Osteocyte (in vitro differentiated cells): Measurements from ENCODE around the gene SLC43A3. TPM values are rescaled to one million over a fixed set of nuclear protein-coding genes. Genes with fewer than 3 reads are reported as not detected.

Source experiments
- DNase-seq: peaks from one replicate; pipeline ENCODE4 v3.0.0; 2021; ENCODE audit warnings: mixed read lengths; ENCODE audit not compliant: unreplicated experiment; ENCODE audit errors: extremely low spot score
- H3K27ac Mint-ChIP-seq: one replicate; pipeline ENCODE4 v1.8.0; 2021; ENCODE audit warnings: mild to moderate bottlenecking, mixed read lengths; ENCODE audit not compliant: unreplicated experiment
- H3K27me3 Mint-ChIP-seq: one replicate; pipeline ENCODE4 v1.8.0; 2021; ENCODE audit warnings: mixed read lengths; ENCODE audit not compliant: unreplicated experiment
- H3K36me3 Mint-ChIP-seq: one replicate; pipeline ENCODE4 v1.8.0; 2021; ENCODE audit warnings: mixed read lengths; ENCODE audit not compliant: unreplicated experiment
- H3K4me1 Mint-ChIP-seq: one replicate; pipeline ENCODE4 v1.8.0; 2021; ENCODE audit warnings: mixed read lengths; ENCODE audit not compliant: unreplicated experiment
- H3K4me3 Mint-ChIP-seq: one replicate; pipeline ENCODE4 v1.8.0; 2021; ENCODE audit warnings: mild to moderate bottlenecking, moderate library complexity, mixed read lengths; ENCODE audit not compliant: unreplicated experiment
- H3K9me3 Mint-ChIP-seq: one replicate; pipeline ENCODE4 v1.8.0; 2021; ENCODE audit warnings: mixed read lengths; ENCODE audit not compliant: unreplicated experiment
- CTCF ChIP-seq: fragments of 200-600 bp; sonication (generic); IDR thresholded peaks from 2 replicates; pipeline ENCODE4 v1.5.0; 2021; ENCODE audit warnings: antibody characterized with exemption, mild to moderate bottlenecking, moderate library complexity
- total RNA-seq: library from RNA; stranded (reverse); gene quantifications from 2 replicates; pipeline ENCODE4 v1.2.1, GENCODE V29; 2021

The SLC43A3 gene
- total RNA-seq, 1 donor from 2014 or later = 14.9 TPM

DNA sequence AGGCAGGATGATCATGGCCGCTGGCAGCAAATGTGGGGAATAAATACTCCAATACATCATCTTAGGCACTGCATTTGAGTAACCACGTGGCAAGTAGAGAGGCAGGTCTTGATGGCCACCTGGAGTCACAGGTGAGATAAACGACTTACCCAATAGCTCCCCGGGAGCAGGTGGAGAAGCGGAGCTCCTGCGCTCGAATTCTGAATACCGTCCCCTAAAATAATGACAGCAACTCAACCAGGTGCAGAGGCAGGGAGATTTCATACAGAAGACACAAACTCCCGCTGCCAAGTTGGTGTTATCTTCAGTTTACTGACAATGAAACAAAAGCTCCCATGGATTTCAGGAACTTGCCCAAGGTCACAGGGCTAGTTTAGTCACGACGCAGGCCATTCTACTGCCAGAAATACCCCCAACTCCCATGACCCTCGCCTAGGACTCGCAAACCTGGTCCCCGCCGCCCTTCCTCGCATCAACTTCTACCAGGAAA is 437 bp downstream of the SLC43A3 start:
- Mint-ChIP-seq H3K27ac (peak overlapping the region; percentile 82), H3K4me1 (peaks cover 36% of the 10 kb centered on the region), H3K36me3 (peaks cover 1% of the 10 kb centered on the region), H3K4me3 (peak overlapping the region; percentile 77), H3K9me3 (no peaks in the 10 kb centered on the region), H3K27me3 (no peaks in the 10 kb centered on the region)
- no peak for TF ChIP-seq CTCF
- DNase-seq = no peak

- no peak for DNase-seq
- peak overlapping the region; percentile 82 for H3K27ac Mint-ChIP-seq
- TF ChIP-seq CTCF = no peak
- H3K4me3 Mint-ChIP-seq = peak overlapping the region; percentile 77
- H3K36me3 Mint-ChIP-seq = peaks cover 1% of the 10 kb centered on the region
- H3K9me3 Mint-ChIP-seq = no peaks in the 10 kb centered on the region
- H3K27me3 Mint-ChIP-seq = no peaks in the 10 kb centered on the region
- H3K4me1 Mint-ChIP-seq = peaks cover 36% of the 10 kb centered on the region
These were observed 1.1 kb downstream of the SLC43A3 start for GRCh38 chr11:57425565-57426438.

DNA sequence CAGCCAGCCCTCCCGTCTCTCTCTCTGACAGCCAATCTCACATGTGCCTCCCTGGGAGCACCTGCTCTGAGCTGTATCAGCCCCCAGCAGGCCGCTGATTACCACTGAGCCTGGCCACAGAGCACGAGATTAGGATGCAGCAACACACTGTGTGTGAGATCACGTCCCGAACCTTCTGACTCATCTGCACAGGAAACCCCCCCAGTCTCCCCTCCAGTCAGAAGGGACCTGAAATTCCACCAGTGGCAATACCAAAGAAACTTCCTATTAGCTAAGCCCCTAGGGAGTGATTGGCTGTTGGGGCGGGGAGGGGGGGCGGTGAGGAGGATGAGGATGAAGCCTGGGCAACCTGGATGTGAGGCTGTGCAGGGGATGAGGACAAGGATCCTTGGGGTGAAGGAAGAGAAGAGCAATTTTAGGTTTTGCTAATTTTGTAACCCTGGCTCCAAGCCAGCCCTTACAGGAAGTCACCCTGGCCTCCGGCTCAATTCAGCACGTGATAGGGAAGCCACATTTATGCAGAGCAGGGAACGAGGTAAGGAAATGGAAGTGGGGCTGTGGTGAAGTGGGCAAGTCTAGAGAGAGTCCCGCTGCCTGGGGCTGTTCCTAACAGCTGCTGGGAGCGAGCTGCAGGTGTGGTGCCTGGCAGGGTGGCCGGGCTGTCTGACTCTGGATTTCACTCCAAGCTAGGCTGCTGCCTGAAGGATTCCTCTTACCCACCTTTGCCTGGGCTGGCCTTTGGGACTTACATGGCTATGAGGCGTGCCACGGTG is 1.9 kb downstream of the SLC43A3 start:
- no peaks in the 10 kb centered on the region for H3K27me3 Mint-ChIP-seq

DNA sequence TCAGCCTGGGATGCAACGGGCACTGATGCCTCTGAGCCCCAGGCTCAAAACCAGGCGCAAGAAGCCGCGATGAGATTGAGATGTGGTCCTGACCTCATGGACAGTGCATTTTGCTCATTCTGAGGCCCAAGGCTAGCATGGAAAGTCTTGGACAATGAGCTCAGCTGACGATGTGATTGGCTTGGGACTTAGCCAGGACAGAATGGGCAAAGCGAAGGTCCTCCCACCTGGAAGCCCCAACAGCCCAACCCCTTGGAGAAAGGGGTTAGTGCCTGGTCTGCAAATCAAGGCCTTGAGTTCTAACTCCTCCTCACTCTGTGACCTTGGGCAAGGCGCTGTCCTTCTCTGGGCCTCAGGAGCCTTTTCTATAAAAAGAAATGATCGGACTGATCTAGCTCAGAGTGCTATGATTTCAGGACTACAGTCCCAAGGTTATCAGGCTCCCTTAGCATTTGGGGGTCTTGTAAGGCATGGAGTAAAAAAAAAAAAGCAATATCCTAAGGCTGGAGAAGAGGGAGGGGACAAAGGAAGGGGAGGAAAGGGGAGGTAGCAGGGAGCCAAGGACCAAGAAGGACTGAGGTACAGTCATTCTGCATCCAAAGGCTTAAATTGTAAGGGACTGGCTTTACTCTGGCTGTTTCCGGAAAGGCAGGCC is 2.7 kb downstream of the SLC43A3 start:
- Mint-ChIP-seq H3K27me3 (no peaks in the 10 kb centered on the region), H3K36me3 (peaks cover 1% of the 10 kb centered on the region), H3K27ac (peak overlapping the region; percentile 75), H3K4me3 (no peak overlapping the region), H3K9me3 (no peaks in the 10 kb centered on the region), H3K4me1 (peaks cover 36% of the 10 kb centered on the region)
- DNase-seq = no peak
- TF ChIP-seq CTCF = no peak

More for the DNA sequence above, 1.9 kb downstream of the SLC43A3 start:
- no peaks in the 10 kb centered on the region for H3K9me3 Mint-ChIP-seq
- no peak for DNase-seq
- H3K36me3 Mint-ChIP-seq = peaks cover 1% of the 10 kb centered on the region
- no peak for TF ChIP-seq CTCF
- peak overlapping the region; percentile 22 for H3K4me3 Mint-ChIP-seq
- H3K27ac Mint-ChIP-seq = peak overlapping the region; percentile 75
- H3K4me1 Mint-ChIP-seq = peaks cover 36% of the 10 kb centered on the region
